ENCODE results near the gene TRIM2.
A peak's percentile ranks its signal among the peaks of the same experiment; 100 is the strongest.

Gene TRIM2

GRCh38 chr4:153183146-153183545, 21.1 kb upstream of the TRIM2 start:
- in situ Hi-C loops (cut with HindIII; ENCODE audit: low sequenced_read_pairs) = no loop called here
- TF ChIP-seq CTCF (IDR thresholded peaks at IDR 0.05; ENCODE audit: low read depth, low read length) = no peak
- no peak for DNase-seq (ENCODE audit: low read depth, low spot score)
- H3K4me3 ChIP-seq (ENCODE audit: low read depth, low read length) = no peak overlapping the region

- TF ChIP-seq CTCF (IDR thresholded peaks at IDR 0.05; ENCODE audit: low read depth, low read length) = no peak
- no peak overlapping the region for H3K4me3 ChIP-seq (ENCODE audit: low read depth, low read length)
- in situ Hi-C loops (cut with HindIII; ENCODE audit: low sequenced_read_pairs) = no loop called here
- no peak for DNase-seq (ENCODE audit: low read depth, low spot score)
Measured at GRCh38 chr4:153185331-153185852, 18.9 kb upstream of the TRIM2 start.

- no peak for DNase-seq (ENCODE audit: low read depth, low spot score)
- H3K4me3 ChIP-seq (ENCODE audit: low read depth, low read length) = no peak overlapping the region
- in situ Hi-C loops (cut with HindIII; ENCODE audit: low sequenced_read_pairs) = no loop called here
- TF ChIP-seq CTCF (IDR thresholded peaks at IDR 0.05; ENCODE audit: low read depth, low read length) = no peak
Measured at GRCh38 chr4:153186046-153186728, 18.1 kb upstream of the TRIM2 start.

- no peak overlapping the region for H3K4me3 ChIP-seq (ENCODE audit: low read depth, low read length)
- DNase-seq (ENCODE audit: low read depth, low spot score) = peak; percentile 46
- TF ChIP-seq CTCF (IDR thresholded peaks at IDR 0.05; ENCODE audit: low read depth, low read length) = no peak
- in situ Hi-C loops (cut with HindIII; ENCODE audit: low sequenced_read_pairs) = no loop called here
Measured at GRCh38 chr4:153189016-153189801, 15.0 kb upstream of the TRIM2 start.

GRCh38 chr4:153191795-153192363, 12.4 kb upstream of the TRIM2 start:
- H3K4me3 ChIP-seq (ENCODE audit: low read depth, low read length) = no peak overlapping the region
- TF ChIP-seq CTCF (IDR thresholded peaks at IDR 0.05; ENCODE audit: low read depth, low read length) = no peak
- in situ Hi-C loops (cut with HindIII; ENCODE audit: low sequenced_read_pairs) = no loop called here
- DNase-seq (ENCODE audit: low read depth, low spot score) = no peak

- in situ Hi-C loops (cut with HindIII; ENCODE audit: low sequenced_read_pairs) = no loop called here
- no peak for DNase-seq (ENCODE audit: low read depth, low spot score)
- no peak for TF ChIP-seq CTCF (IDR thresholded peaks at IDR 0.05; ENCODE audit: low read depth, low read length)
- H3K4me3 ChIP-seq (ENCODE audit: low read depth, low read length) = no peak overlapping the region
Measured at GRCh38 chr4:153197301-153197700, 6.9 kb upstream of the TRIM2 start.
